ENCODE measurements around the gene ATP5PB.

Gene ATP5PB

DNA sequence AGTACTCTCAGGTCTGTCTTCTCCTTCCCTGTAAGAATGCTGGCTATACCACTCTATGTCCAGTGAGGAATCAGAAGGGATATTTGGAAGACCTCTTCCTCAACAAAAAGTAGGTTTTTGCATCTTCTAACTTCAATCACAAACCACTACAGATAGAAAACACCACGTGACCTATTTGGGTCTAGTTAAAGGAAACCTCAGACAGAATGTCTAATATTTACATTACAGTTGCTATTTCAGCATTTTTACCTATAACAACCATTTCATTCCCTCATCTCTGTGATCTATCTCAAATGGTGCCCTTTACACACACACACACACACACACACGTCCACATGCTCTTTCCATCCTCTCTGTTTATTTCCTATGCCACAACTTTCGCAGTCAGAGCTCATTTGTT is 62.1 kb downstream of the ATP5PB start:
- DNase-seq = no peak
